ENCODE measurements around the gene SOCS7. TPM values are rescaled to one million over a fixed set of nuclear protein-coding genes. Genes with fewer than 3 reads are reported as not detected.

The SOCS7 gene
- total and polyA plus RNA-seq, 2 experiments from 2014 or later = 2.7 to 15.9 TPM

- H3K9me2 ChIP-seq (replicated peaks; ENCODE audit: insufficient read depth) = no peaks in the 10 kb centered on the region
- H3K4me3 ChIP-seq = no peak overlapping the region
- H3K27ac ChIP-seq = peak overlapping the region; percentile 9
- no peaks in the 10 kb centered on the region for H3K36me3 ChIP-seq (replicated peaks; ENCODE audit: insufficient read depth, low read depth)
- no peaks in the 10 kb centered on the region for H4K20me1 ChIP-seq (ENCODE audit: insufficient read depth, poor library complexity, severe bottlenecking)
- H3K4me2 ChIP-seq = no peak overlapping the region
- H3K4me1 ChIP-seq (ENCODE audit: insufficient read depth) = peaks cover 17% of the 10 kb centered on the region
- DNase-seq (ENCODE audit: low spot score) = peak; percentile 23
- WGBS (ENCODE audit: low lambda C conversion rate, missing lambda C conversion rate) = 84% methylated on average over 10 of the region's 10 CpGs
- no peak for TF ChIP-seq CTCF (IDR thresholded peaks at IDR 0.05; ENCODE audit: poor library complexity)
- TF ChIP-seq EZH2phosphoT487 (IDR thresholded peaks at IDR 0.05; ENCODE audit: low read depth, severe bottlenecking, unreplicated experiment) = no peak
- no peak for TF ChIP-seq EZH2 (IDR thresholded peaks at IDR 0.05; ENCODE audit: borderline replicate concordance)
- no peaks in the 10 kb centered on the region for H3K27me3 ChIP-seq
- no peaks in the 10 kb centered on the region for H3K79me2 ChIP-seq
- H3K9me3 ChIP-seq (ENCODE audit: low read depth) = no peaks in the 10 kb centered on the region
- no peak overlapping the region for H2AFZ ChIP-seq
These were observed 31.2 kb upstream of the SOCS7 start for GRCh38 chr17:38320482-38320881.

DNA sequence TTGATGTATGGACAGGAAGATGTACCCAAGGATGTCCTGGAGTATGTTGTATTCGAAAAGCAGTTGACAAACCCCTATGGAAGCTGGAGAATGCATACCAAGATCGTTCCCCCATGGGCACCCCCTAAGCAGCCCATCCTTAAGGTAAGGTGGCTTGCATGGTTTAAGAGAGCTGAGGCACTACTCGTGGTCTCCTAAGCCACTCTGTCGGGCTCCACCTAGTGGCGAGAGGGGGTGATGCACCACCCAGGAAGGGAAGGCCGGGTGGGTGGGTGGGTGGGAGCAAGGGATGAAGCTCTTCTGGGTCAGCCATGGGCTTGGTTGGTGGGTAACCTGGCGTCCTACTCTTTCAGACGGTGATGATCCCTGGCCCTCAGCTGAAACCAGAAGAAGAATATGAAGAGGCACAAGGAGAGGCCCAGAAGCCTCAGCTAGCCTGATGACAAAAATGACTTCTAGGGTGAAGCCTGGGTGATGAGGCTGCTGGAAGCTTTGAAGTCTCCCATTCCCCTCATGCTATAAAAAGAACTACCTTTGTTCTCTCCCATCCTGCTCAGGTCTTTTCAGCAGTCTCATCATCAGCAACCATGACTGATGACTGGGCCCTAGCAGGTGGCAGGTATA, 29.4 kb upstream of the SOCS7 start:
- Histone ChIP-seq H4K20me1 (ENCODE audit: insufficient read depth, poor library complexity, severe bottlenecking) (no peaks in the 10 kb centered on the region), H3K4me3 (no peak overlapping the region), H3K27me3 (no peaks in the 10 kb centered on the region), H3K9me3 (ENCODE audit: low read depth) (no peaks in the 10 kb centered on the region), H3K4me2 (no peak overlapping the region), H3K36me3 (replicated peaks; ENCODE audit: insufficient read depth, low read depth) (no peaks in the 10 kb centered on the region), H3K4me1 (ENCODE audit: insufficient read depth) (peaks cover 23% of the 10 kb centered on the region), H3K9me2 (replicated peaks; ENCODE audit: insufficient read depth) (no peaks in the 10 kb centered on the region), H3K27ac (no peak overlapping the region), H3K79me2 (no peaks in the 10 kb centered on the region), H2AFZ (no peak overlapping the region)
- TF ChIP-seq EZH2 (IDR thresholded peaks at IDR 0.05; ENCODE audit: borderline replicate concordance) (no peak), EZH2phosphoT487 (IDR thresholded peaks at IDR 0.05; ENCODE audit: low read depth, severe bottlenecking, unreplicated experiment) (no peak), CTCF (IDR thresholded peaks at IDR 0.05; ENCODE audit: poor library complexity) (peak; percentile 67)
- 23% methylated on average over 8 of the region's 8 CpGs for WGBS (ENCODE audit: low lambda C conversion rate, missing lambda C conversion rate)
- peak; percentile 69 for DNase-seq (ENCODE audit: low spot score)

- no peaks in the 10 kb centered on the region for H3K79me2 ChIP-seq
- no peaks in the 10 kb centered on the region for H3K9me2 ChIP-seq (replicated peaks; ENCODE audit: insufficient read depth)
- no peak overlapping the region for H3K4me2 ChIP-seq
- no peaks in the 10 kb centered on the region for H3K27me3 ChIP-seq
- H3K4me3 ChIP-seq = no peak overlapping the region
- DNase-seq (ENCODE audit: low spot score) = no peak
- no peak for TF ChIP-seq EZH2 (IDR thresholded peaks at IDR 0.05; ENCODE audit: borderline replicate concordance)
- TF ChIP-seq CTCF (IDR thresholded peaks at IDR 0.05; ENCODE audit: poor library complexity) = no peak
- TF ChIP-seq EZH2phosphoT487 (IDR thresholded peaks at IDR 0.05; ENCODE audit: low read depth, severe bottlenecking, unreplicated experiment) = no peak
- no peak overlapping the region for H3K27ac ChIP-seq
- H3K4me1 ChIP-seq (ENCODE audit: insufficient read depth) = peaks cover 23% of the 10 kb centered on the region
- no peaks in the 10 kb centered on the region for H3K36me3 ChIP-seq (replicated peaks; ENCODE audit: insufficient read depth, low read depth)
- no peak overlapping the region for H2AFZ ChIP-seq
- H3K9me3 ChIP-seq (ENCODE audit: low read depth) = no peaks in the 10 kb centered on the region
- 100% methylated on average over 1 of the region's 1 CpG for WGBS (ENCODE audit: low lambda C conversion rate, missing lambda C conversion rate)
- no peaks in the 10 kb centered on the region for H4K20me1 ChIP-seq (ENCODE audit: insufficient read depth, poor library complexity, severe bottlenecking)
These were observed 28.7 kb upstream of the SOCS7 start for GRCh38 chr17:38322897-38323296.

Measured in hepatocyte (in vitro differentiated cells).